Activated T-cell treated with anti-CD3 and anti-CD28 coated beads for 1 hour (primary cell): ENCODE data around the gene ADAM10.

Experiments used
- DNase-seq: peaks from one replicate; pipeline ENCODE4 v3.0.0-alpha.2; 2020; ENCODE audit warnings: low read depth

The ADAM10 gene

DNA sequence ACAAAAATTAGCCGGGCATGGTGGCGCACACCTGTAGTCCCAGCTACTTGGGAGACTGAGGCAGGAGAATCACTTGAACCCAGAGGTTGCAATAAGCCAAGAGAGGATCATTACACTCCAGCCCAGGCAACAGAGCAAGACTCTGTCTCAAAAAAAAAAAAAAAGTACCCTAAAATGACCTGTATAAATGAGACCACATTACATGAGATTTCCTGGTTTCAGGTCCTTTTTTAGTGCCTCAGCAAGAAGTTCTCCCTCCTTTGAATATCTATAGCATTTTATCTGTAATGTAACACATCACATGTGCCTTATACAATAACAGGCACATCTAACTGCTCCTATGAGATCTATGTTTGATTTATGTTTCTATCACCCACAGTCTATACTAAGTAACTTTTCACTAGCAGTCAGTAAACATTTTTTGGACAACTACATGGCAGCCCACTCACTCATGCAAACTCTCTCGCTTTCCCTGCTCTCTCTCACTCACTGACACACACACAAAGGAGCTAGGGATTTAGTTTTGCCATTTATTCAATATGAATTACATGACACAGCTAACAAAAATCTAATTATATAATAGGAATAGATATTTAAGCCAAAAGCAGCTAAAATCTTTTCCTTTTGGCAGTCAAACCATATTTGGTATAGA, 34.1 kb downstream of the ADAM10 start:
- DNase-seq: no peak

DNA sequence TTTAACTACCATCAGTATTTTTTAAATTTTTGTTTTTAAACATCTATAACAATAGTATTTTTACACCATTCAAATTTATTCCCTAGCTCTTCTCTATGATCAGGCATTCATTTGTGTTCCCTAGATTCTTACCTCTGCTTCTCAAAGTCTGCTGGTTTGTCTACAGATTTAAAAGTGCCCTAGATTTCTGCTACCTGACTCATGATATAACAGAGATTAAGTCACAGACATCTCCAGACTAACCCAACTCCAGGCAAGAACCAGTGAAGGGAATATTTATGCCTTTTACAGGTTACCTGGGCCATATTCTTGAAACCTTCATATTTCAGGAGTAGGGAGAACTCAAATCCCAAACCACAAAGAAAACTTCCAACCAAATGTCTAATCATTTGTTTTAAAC, 38.8 kb downstream of the ADAM10 start:
- DNase-seq: no peak

DNA sequence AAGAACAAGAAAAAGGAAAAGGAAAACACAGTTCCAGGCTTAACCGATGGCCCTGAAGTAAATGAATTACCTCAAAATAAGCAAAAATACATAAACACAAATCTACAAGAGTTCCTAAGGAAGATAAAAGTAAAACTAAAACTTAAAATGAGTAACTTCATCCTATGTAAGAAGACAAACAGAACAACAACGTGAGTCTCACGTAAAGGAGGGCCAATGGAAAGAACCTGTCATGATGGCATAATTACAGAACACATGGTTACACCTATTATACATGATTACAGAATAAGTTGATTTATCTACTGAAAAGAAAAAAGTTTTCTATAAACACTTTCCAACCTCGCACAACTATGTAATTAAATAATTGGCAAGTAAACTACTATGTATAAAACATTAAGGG, 42.1 kb downstream of the ADAM10 start:
- no peak for DNase-seq

DNA sequence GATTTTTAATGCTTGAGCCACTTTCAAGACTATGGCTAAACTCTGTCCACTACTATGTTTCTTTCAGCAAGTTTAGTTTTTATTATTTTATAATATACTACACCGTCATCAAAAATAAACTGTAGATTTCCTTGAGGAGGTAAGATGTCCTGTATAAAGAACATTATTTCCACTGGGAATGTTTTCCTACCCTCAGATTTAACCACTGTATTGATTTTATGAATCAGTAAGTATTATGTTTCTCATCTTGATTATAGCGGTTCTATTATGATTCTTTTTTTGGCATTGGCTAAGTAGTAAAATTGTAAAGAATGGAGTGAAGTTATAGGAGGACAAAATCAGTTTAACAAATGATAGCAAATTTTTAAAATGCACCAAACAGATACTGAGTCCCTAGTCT, 44.4 kb downstream of the ADAM10 start:
- DNase-seq: no peak

DNA sequence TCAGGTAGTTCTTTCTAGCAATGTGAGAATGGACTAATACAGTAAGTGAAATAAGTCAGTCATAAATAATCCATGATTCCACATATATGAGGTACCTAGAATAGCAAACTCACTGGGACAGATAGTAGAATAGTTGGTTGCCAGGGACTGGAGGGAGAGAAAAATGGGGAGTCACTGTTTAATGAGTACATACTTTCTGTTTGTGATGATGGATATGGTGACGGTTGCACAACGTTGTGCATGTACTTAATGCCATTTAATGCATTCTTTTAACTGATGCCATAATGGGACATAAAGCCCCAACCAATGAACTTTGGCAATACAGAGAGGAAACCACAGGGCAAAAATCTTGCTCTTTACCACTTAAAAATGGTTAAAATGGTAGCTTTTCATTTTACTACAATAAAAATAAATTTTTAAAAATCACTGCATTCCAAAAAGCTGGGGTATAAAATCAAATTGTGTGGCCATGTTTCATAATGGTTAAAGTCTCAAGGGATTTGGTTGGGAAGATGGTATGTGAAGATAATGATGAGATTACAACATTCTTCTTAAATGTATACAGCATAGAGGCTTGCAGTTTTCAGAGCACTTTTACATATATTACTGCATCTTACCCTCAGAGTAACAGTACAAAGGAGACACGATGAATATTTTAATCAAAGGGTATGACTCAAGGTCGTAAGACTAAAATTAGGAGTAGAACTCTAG, 45.2 kb downstream of the ADAM10 start:
- DNase-seq: no peak

DNA sequence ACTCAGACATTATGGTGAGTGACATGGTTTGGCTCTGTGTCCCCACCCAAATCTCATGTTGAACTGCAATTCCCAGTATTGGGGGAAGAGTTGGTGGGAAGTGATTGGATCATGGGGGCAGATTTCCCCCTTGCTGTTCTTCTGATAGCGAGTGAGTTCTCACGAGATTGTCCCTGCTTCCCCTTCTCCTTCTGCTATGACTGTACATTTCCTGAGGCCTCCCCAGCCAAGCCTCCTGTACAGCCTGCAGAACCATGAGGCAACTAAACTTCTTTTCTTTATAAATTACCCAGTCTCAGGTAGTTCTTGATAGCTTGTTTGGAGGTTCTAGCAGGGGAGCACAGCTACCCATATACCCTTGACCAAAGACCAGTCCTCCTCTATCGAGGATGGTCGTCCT, 45.9 kb downstream of the ADAM10 start:
- DNase-seq: no peak

DNA sequence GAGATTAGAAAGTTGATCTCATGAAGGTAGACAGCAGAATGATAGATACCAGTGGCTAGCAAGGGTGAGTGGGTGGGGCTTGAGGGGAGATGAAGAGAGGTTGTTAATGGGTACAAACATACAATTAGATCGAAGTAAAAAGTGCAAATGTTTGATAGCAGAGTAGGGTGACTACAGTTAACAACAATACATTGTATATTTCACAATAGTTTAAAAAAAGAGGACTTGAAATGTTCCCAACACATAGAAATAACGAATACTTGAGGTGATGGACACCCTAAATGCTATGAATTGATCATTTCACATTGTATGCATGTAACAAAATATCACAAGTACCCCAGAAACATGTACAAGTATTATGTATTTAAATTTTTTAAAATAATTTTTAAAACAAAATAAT, 47.3 kb downstream of the ADAM10 start:
- DNase-seq: no peak

DNA sequence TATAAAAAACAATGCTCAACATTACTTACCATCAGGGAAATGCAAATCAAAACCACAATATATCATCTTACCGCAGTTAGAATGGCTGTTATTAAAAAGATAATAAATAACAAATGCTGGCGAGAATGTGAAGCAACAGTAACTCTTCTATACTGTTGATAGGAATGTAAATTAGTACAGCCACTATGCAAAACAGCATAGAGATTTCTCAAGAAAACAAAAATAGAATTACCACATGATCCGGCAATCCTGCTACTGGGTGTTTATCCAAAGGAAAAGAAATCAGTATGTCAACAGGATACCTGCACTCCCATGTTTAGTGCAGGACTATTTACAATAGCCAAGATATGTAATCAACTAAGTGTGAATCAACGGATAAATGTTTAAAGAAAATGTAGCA, 48.1 kb downstream of the ADAM10 start:
- DNase-seq: no peak

DNA sequence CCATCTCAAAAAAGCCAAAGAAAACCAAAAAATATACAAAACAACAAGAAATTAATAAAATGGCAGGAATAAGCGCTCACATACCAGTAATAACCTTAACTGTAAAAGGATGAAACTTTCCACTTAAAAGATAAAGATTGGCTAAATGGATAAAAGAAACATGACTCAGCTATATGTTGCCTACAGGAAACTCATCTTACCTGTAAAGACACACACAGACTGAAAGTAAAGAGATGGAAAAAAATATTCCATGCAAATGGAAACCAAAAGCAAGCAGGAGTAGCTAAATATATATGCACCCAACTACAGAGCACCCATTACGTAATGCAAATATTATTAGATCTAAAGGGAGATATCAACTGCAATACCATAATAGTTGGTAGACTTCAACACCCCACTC, 49.7 kb downstream of the ADAM10 start:
- DNase-seq: no peak

DNA sequence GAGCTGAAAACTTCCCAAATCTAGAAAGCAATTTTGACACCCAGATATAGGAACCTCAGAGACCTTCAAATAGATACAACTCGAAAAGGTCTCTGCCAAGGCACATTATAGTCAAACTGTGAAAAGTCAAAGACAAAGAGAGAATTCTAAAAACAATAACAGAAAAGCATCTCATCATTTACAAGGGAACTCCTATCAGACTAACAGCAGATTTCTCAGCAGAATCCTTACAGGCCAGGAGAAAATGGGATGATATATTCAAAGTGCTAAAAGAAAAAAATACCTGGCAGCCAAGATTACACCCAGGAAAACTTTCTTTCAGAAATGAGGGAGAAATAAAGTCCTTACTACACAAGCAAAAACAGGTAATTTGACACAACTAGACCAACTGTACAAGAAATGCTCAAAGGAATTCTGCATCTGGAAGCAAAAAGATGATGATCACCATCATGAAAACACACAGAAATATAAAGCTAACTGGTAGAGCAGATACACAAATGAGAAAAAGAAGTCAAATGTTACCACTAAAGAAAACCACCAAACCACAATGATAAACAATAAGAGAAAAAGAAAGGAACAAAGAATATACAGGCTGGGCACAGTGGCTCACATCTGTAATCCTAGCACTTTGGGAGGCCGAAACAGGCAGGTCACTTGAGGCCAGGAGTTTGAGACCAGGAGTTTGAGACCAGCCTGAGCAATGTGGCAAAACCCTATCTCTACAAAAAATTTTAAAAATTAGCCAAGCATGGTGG, 50.4 kb downstream of the ADAM10 start:
- DNase-seq: no peak

DNA sequence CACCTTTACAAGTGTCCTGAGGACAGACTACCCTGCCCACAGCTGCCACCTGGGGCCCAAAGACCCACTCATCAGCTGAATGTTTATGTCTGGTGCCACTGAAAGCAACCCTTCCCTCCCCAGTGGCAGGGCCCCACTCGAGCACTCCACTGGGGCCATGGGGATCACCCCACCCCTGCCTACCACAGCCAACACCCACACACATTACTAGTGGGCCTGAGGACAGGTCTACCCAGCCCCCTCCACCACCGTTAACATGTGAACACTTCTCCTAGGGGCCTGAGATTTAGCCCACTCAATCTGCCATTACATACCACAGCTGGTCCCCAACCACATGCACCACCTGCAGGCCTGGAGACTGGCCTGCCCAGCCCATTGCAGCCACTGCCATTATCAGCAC, 52.3 kb downstream of the ADAM10 start:
- DNase-seq: no peak

DNA sequence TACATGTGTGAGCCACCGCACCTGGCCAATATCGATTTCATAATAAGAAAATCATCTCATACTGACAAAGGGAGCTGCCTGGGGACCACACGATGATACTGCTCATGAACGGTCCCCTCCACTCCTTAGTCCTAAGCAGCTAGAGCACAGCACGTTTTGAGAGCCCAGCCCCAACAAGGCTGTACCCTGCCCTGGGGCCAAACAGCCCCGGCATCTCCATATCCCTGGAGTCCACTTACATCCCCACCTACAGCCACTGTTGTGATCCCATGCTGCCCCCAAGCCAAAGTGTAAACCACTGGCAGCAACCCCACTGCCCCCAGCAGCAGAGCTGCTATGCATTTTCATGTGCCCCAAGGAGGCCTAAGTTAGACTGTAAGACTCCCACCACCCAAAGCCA, 52.8 kb downstream of the ADAM10 start:
- no peak for DNase-seq

DNA sequence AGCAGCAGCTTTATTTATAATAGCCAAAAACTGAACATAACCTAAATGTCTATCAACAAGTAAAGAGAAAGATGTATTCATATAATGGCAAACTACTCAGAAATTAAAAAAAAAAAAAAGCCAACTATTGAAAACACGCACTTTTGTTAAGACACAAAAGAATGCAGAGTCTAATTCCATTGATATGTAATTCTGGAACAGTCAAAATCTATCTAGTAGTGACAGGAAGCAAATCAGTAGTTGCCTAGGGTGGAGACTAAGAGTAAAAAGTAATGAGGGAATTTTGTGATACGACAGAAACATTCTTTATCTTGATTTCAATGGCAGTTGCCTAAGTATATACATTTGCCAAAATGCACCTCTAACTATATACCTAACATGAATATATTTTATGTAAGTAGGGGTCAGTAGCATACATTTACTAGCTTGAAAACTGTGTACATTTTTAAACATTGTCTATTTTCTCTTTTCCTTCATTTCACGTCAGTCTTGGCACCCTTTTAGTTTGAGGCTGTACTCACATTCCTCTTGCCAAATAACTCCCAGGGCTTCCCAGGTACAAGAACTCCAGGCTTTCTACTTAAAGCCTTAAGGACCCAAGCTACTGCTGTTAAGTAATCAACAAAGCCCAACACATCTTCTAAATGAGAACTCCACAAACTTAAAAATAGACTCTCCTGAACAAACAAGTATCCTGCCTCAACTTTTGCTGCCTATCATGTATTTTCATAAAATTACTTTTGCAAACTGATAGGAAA, 54.7 kb downstream of the ADAM10 start:
- no peak for DNase-seq

DNA sequence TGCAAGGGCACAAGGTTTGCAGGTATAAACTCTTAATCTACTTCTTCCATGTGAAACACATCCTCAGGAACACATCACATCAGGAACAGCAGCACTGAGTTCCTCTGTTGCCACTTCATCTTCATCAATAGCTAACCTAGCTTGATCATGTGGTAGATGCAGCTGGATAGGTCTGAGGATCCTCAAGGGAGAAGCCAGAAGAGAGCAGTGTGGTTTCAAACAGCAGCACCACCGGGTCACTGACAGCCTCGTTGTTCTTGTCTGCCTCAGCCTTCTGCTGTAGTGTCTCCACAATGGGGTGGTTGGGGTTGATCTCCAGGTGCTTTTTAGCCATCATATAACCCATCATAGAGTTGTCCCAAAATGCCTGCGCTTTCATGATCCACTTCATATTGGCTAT, 58.8 kb downstream of the ADAM10 start:
- DNase-seq: no peak

DNA sequence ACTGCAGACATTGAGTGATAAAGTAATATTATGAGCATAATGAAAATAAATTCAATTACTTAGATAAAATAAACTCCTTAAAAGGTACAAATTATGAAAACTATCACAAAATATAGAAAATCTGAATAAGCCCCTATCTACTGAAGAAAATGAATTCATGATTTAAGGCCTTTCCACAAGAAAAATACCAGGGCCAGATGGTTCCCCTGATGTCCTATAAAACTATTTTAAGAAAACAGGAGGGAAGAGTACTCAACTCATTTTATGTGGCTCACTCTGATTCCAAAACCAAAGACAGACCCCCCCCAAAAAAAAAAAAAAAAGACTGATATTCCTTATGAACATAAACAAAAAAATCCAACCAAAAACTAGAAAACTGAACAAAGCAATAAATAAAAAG, 59.9 kb downstream of the ADAM10 start:
- no peak for DNase-seq

DNA sequence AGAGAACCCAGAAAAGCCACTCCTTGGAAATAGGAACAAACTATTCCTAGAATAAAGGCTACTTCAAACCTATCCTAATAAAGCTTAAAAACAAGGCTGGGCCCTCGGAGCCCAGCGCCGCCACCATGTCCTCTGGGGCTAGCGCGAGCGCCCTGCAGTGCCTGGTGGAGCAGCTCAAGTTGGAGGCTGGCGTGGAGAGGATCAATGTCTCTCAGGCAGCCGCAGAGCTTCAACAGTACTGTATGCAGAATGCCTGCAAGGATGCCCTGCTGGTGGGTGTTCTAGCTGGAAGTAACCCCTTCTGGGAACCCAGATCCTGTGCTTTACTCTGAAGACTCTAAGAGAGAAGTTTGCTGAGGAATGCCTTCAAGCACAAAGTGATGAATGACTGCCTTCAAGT, 63.2 kb downstream of the ADAM10 start:
- DNase-seq: no peak

DNA sequence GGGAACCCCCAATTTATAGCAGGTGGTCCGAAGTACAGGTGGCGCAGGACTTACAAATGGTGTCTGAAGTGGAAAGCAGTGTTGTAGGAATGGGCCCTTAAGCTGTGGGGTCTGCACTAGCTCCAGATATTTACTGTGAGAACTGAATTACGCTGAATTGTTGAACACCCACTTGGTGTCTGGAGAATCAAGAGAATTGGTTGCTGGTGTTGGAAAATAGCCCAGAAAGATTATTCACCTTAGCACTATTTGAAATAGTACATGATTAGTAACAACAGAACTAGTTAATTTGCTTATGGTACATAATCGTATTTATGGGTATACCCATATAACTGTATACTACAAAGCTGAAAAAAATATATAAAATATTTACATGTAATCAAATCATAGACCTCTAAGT, 64.8 kb downstream of the ADAM10 start:
- DNase-seq: no peak

DNA sequence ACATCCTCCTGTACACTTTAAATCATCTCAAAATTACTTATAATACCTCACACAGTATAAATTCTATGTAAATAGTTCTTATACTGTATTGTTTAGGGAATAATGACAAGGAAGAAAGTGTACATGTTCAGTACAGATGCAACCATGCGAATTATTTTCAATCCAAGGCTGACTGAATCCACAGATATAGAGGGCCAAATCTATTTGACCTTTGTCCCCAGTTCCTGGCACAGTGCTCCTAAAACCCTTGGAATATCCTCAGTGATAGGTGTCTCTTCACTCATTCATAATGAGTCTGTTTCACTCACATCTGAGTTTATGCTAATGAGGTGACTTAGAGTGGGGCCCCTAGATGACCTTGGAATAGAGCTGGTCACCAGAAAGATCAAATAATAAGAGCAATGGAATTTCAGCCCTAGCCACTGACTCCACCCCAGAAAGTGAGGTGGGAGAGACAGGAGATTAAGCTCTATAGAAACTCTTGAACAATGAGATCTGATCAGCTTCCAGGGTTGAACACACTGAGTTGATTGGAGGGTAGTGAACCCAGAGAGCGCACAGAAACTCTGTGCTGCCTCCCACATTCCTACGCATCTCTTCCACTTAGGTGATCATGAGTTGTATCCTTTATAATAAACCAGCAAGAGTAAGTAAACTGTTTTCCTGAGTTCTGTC, 65.3 kb downstream of the ADAM10 start:
- DNase-seq: no peak

DNA sequence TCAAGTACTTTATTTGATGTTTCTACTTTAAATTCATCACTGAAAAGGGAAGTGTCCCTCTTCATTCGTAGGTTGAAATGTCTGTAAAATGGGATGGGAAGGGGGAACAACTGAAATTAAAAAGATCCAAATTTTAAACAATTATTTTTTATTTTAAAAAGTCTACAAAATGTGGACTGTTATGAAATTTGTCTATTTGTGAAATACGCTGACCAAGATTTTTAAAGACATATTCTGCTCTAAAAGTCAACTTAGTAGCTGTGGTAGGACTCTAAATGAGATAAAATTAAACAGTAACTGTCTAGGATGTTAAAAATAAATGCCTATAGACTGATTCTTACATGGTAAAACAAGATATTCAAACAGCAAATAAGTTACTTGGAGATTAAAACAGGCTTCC, 67.3 kb downstream of the ADAM10 start:
- no peak for DNase-seq

DNA sequence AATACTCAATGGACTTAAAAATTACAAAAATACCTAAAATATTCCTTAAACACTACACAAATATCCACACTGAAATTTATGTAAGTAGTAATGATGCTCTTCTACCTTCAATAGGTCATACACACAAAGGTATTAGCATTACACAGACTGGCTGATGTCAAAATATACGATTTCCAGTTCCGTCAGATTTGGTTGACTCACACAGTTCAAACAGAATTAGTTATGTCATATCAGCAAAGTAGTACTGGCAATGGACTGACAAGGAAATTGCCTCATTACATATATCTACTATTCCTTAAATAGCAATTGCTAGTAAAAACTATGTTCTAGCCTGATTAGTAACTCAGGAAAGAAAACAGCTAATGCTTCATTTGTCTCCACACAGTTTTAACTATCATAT, 70.8 kb downstream of the ADAM10 start:
- DNase-seq: no peak

DNA sequence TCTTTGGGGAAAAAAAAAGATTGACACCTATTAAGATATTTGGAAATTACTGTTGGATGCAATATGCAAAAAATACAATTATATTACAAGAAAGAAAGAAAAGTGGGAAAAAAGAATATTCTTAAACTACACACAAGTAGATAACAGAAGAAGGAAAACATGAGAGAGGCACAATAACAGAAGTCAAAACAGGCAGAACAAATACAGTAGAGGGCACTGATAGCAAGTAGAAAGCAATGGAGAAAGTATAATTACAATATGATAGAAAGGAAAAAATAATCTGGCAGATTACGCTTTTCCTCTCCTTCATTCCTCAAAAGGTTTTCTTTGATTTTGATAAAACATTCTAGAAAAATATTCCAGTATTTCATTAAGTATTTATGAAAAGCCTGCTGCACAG, 72.1 kb downstream of the ADAM10 start:
- no peak for DNase-seq

DNA sequence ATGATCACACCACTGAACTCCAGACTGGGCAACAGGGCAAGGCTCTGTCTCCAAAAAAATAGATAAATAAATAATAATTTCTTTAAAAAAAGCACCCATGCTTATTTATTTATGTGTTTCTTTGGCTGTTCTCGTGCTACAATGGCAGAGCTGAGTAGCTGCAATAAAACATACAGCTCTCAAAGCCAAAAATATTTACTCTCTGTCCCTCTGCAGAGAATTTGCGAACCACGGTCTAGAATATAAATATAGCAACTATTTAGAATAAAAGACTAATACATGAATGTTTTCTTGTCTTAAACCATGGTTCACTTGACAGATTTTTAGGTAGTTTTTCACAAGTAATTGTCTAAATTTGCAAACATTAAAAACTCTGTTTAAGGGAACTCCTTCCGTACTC, 72.7 kb downstream of the ADAM10 start:
- no peak for DNase-seq
